ENCODE measurements around the gene RER1.

- TF ChIP-seq, protein P1, sequence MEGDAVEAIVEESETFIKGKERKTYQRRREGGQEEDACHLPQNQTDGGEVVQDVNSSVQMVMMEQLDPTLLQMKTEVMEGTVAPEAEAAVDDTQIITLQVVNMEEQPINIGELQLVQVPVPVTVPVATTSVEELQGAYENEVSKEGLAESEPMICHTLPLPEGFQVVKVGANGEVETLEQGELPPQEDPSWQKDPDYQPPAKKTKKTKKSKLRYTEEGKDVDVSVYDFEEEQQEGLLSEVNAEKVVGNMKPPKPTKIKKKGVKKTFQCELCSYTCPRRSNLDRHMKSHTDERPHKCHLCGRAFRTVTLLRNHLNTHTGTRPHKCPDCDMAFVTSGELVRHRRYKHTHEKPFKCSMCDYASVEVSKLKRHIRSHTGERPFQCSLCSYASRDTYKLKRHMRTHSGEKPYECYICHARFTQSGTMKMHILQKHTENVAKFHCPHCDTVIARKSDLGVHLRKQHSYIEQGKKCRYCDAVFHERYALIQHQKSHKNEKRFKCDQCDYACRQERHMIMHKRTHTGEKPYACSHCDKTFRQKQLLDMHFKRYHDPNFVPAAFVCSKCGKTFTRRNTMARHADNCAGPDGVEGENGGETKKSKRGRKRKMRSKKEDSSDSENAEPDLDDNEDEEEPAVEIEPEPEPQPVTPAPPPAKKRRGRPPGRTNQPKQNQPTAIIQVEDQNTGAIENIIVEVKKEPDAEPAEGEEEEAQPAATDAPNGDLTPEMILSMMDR (IDR thresholded peaks at IDR 0.05 in 8 of 11, conservative IDR thresholded peaks at IDR 0.05 in 3 of 11): no peak
- TF ChIP-seq POLR2A (IDR thresholded peaks at IDR 0.05) (no peak), POLR2AphosphoS5 (IDR thresholded peaks at IDR 0.05) (no peak)
These were observed 5.9 kb upstream of the RER1 start for GRCh38 chr1:2385606-2386280.

All from spleen (tissue), 7 donors.